Astrocyte of the cerebellum (primary cell): Measurements from ENCODE around the gene DSCAML1.

Experiments used
- DNase-seq: peaks from one replicate; pipeline ENCODE4 v3.0.0-alpha.2; 2011; ENCODE audit warnings: low read depth
- H3K4me3 ChIP-seq: 2 replicates; pipeline ENCODE4 v1.5.1; 2011; ENCODE audit warnings: mild to moderate bottlenecking, low read depth, low read length, moderate library complexity
- in situ Hi-C: cut with HindIII; loops from 2 replicates; pipeline ENCODE4 v1.10.0; 2017; ENCODE audit warnings: low sequenced_read_pairs
- TF ChIP-seq, protein P1 (sequence below): IDR thresholded peaks from 2 replicates; pipeline ENCODE4 v1.5.1; 2012; ENCODE audit warnings: low read length, low read depth, moderate library complexity, mild to moderate bottlenecking; ENCODE audit errors: missing control alignments

DSCAML1 gene

DNA sequence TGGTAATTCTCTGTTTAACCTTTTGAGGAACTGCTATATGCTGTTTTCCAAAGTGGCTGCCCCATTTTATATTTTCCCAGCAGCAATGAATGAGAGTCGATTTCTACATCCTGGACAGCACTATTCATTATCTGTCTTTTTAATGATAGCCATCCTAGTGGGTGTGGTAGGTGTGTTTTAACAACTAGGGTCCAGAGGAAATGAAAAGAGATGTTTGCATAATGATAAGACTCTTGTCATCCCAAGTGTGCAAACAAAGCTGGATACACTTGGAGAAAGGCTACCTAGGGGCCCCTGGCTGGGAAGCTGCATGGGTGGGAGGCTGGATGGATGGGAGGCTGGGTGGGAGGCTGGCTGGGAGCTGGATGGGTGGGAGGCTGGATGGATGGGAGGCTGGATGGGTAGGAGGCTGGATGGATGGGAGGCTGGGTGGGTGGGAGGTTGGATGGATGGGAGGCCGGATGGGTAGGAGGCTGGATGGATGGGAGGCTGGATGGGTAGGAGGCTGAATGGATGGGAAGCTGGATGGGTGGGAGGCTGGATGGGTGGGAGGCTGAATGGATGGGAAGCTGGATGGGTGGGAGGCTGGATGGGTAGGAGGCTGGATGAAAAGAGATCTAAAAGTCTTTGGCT lies 158.0 kb downstream of the DSCAML1 start:
- H3K4me3 ChIP-seq: no peak overlapping the region
- TF ChIP-seq, protein P1, sequence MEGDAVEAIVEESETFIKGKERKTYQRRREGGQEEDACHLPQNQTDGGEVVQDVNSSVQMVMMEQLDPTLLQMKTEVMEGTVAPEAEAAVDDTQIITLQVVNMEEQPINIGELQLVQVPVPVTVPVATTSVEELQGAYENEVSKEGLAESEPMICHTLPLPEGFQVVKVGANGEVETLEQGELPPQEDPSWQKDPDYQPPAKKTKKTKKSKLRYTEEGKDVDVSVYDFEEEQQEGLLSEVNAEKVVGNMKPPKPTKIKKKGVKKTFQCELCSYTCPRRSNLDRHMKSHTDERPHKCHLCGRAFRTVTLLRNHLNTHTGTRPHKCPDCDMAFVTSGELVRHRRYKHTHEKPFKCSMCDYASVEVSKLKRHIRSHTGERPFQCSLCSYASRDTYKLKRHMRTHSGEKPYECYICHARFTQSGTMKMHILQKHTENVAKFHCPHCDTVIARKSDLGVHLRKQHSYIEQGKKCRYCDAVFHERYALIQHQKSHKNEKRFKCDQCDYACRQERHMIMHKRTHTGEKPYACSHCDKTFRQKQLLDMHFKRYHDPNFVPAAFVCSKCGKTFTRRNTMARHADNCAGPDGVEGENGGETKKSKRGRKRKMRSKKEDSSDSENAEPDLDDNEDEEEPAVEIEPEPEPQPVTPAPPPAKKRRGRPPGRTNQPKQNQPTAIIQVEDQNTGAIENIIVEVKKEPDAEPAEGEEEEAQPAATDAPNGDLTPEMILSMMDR: no peak
- in situ Hi-C loops: no loop called here
- no peak for DNase-seq

DNA sequence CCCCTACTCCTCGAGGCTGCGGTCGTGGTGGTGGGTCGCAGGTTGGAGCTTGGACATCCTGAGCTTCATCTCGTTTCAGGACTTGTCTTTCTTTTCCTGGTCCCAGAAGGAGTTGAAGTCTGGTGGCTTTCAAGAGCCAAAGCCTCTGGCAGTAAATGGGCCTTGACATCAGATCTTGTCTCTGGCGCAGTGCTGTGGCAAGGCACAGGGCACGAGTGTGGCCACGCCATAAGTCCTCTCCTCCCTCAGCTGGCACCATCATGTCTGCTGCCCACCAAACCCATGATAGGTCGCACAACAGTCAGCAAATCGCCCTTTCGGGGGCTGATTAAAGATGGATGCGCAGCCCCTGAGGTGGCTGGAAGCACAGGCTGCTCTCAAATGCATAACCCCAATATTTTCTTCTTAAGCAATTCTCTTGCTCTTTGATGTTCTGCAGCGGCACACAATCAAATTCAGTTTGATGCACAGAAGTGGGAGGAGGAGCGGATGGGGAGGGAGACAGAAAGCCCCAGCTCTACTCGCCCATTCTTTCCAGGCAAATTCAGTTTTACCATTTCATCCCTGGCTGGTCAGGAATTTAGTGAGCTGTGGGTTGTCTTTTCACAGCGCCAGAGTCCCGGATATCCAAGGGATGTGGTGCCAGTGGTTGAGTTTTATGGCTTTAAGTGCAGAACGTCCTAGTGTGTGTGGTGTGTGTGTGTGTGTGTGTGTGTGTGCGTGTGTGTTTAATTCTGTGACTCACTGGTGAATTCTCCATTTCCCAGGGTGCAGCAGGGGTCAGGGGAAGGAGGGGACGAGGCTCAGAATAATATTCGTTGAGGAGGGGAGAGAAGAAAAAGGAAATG lies 162.0 kb downstream of the DSCAML1 start:
- DNase-seq: no peak
- TF ChIP-seq, protein P1: no peak
- H3K4me3 ChIP-seq: no peak overlapping the region
- in situ Hi-C loops: no loop called here

DNA sequence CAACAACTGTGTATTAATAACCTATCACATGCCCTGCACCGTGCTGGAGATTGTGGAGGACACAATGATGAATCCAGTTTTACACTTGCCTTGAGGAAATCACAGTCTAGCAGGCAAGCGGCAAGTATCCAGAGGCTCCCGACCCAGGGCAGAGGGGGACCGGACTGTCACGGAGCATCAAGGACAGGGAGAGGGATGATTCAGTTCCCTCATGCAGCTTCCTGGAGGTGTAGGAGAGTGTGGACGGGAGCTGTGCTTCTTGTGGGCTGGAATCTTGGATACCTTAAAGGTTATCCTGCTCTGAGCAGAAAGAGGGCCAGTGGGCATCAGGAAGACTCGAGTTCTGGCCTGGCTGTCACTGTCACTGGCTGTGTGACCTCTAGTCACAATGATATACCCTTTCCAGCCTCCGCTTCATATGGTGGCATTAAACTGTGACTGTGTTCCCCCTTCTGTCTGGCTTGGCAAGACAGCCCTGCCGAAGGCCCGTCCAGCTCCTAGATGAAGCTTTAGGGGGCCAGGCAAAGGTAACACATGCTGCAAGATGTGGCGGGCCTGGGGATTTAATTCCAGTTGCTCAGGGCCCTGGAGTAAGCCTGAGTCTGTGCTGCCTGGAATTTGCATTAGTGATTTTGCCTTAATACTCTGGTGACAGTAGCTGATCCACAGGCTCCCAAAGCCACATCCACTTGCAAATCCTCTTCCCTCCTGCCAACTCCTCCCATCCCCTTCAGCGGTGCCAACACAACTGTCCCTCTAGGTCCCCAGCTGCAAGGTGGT lies 162.8 kb downstream of the DSCAML1 start:
- in situ Hi-C loops: no loop called here
- no peak overlapping the region for H3K4me3 ChIP-seq
- TF ChIP-seq, protein P1: no peak
- no peak for DNase-seq

DNA sequence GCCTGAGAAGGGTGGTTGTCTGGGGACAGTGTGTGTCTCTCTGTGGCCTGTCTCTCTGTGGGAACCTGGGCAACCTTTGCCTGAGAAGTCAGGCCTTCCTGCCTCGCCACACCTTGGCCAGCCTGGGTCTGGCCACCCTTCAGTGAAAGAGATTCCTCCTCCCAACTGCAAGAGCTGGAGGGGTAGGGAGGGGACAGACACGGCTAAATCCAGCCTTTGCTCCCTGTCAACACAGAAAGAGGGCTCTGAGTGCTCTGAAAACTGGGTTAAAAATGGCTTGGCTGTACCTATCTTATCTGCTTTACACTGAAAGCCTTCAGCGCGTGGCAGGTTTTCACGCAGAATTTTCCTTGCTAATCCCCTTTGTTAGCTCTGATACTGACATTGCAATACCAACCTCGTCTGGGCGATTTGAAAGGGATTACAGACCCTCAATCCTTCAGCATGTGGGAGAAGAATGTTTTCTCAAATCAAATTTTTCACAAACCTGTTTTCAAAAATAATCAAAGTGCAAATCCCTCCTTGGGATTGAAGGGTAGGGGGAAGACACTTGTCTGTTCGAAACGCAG lies 163.7 kb downstream of the DSCAML1 start:
- no peak overlapping the region for H3K4me3 ChIP-seq
- in situ Hi-C loops: no loop called here
- TF ChIP-seq, protein P1: no peak
- DNase-seq: no peak

DNA sequence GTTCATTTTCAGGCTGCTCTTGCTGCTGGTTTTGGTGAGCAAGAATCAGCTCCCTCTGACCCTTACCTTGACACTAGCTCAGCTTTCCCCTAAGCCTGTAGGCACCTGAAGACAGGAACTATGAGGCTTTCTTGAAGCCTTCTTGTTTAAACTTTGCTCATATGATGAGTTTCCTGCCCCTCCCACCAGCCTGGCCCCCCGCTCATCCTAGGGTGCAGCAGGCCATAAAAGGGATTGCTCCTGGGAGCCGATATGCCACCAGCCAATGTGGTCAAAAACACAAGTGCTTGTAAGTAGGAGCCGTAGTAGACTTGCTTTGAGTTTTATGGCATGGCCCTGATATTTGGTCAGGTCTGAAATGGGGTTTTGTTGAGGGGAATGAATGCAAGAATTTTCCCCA lies 164.7 kb downstream of the DSCAML1 start:
- in situ Hi-C loops: no loop called here
- TF ChIP-seq, protein P1: no peak
- no peak for DNase-seq

More for the DNA sequence above, 164.7 kb downstream of the DSCAML1 start:
- no peak overlapping the region for H3K4me3 ChIP-seq
